LNCAP (cell line): Measurements from ENCODE around the gene PRKD3.

Experiments
- TF ChIP-seq, protein P1 (sequence below): fragments of 450-650 bp; IDR thresholded peaks from 2 replicates; pipeline ENCODE4 v1.5.1; 2017; ENCODE audit warnings: mild to moderate bottlenecking

The PRKD3 gene

DNA sequence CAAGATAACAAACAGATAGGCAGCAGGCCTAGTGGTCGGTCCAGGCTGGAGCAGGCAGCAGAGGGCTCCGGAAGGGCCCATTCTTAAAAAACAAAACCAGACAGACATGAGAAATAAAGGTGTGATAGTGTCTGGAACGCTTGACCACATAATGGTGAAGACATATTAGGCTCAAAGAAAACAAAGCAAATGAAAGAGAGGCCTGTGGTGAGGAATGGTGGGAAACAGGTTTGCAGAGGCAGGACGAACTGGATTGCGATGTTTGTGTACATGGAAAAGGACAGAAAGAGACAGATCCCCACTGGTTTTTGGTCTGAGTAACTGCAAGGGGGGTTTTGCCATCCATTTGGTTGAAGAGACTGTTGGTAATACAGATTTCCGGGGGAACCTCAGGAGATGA, 39.7 kb upstream of the PRKD3 start:
- TF ChIP-seq, protein P1, sequence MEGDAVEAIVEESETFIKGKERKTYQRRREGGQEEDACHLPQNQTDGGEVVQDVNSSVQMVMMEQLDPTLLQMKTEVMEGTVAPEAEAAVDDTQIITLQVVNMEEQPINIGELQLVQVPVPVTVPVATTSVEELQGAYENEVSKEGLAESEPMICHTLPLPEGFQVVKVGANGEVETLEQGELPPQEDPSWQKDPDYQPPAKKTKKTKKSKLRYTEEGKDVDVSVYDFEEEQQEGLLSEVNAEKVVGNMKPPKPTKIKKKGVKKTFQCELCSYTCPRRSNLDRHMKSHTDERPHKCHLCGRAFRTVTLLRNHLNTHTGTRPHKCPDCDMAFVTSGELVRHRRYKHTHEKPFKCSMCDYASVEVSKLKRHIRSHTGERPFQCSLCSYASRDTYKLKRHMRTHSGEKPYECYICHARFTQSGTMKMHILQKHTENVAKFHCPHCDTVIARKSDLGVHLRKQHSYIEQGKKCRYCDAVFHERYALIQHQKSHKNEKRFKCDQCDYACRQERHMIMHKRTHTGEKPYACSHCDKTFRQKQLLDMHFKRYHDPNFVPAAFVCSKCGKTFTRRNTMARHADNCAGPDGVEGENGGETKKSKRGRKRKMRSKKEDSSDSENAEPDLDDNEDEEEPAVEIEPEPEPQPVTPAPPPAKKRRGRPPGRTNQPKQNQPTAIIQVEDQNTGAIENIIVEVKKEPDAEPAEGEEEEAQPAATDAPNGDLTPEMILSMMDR: no peak

DNA sequence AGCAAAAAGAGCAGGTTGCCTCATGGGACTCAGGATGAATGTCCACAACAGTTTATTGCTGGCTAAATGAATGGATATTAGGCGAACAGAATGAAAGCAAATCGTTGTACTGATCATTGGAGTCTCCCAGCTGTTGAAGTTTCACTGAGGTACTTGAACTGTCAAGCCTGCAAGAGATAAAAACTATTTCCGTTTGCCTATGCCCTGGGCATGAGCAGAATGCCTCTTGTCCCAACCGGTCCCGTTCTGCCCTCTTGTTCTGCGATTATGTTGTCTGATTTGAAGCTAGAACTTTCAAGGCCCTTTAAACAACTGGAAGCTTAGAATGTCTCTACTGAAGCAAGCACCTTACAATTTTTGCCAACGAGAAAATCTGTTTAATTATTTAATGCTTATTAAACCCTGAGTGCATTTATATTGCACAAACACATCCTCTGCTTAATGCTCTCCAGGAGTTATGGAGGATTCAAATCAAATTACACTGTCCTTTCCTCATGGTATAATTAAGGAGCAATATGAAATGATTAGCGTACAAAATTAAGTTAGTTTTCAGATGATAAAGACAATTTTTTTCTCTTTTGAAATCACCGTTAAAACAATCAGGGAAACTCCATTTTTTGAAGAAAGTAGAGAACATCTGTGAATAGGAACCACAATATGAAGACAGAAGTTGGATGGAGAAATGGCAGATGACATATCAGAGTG, 37.5 kb upstream of the PRKD3 start:
- TF ChIP-seq, protein P1: no peak

DNA sequence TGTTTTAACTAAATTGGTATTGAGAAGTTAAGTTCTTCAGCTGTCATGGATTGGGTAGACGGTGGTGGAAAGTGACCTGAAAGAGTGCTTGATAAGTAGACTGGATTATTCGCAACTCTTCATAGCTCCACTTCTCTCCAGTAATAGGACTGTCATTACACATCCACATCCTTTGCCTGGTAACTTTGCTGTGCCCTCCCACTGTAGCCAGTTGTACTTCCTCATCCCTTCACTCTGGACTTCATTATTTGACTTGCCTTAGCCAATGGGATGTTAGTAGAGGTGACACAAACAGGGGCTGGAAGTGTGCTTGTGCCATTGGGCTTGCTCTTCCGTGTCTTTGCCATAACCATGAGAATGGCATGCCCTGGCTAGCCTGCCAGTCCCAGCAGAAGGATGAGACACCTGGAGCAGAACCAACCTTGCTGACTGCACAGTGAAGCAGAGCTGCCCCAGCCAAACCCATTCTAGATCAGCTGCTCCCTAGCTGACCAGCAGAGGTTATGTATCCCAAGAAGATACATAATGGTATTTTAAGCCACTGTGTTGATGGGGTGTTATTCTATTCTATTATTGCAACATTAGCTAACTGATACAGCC, 36.7 kb upstream of the PRKD3 start:
- TF ChIP-seq, protein P1: no peak

DNA sequence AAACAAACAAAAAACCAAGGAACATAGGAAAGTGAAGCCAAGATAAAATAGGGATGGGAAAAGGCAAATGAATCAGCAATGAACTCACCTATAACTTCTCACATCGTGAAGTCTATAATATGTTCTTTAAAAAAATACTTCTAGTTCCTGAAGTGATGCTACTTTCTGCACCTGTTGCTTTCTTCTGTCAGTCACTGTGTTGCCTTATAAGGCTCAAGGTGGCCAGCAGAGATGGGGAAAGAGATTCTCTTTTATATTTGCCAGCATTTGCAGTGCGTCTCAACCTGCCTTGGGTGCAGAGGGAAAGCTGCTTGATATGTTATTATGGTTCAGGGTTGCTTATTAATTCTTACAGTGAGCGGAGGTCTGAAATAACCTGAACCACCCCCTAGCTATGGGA, 33.8 kb upstream of the PRKD3 start:
- TF ChIP-seq, protein P1: no peak

DNA sequence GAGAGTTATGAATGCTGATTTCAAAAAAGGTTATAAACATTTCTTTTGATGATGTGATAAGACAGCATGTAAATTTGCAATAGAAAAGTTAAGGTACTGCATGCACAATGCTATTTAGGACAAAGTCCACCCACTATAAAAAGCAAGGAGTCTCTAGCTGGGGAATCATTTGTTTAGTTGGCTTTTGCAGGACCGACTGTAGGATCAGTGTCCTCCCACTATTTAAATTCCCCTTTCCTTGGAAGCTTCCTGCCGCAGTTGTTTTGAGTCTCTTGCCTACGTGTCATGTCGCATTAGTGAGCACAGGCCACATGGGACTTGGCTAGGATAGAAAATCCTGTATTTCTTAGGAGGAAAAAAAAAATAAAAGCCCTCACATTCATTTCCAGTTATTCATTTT, 32.9 kb upstream of the PRKD3 start:
- TF ChIP-seq, protein P1: no peak

DNA sequence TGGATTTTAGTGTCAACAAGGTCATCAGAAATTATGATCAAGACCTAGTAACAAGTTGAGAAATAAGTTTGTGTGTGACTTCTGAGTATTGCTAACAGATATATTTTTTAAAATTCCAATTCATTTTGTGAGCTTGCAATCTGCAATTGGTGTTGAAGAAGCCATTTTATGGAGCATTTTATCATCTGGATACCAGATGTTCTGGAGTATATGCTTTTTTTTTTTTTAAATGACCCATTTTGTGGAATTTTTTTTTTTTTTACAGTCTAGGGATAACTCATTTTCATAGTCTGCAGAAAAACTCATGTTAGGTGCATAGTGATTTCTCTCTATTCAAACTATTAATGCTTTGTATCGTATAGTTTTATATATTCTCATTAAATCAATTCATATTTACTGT, 32.4 kb upstream of the PRKD3 start:
- TF ChIP-seq, protein P1: no peak

DNA sequence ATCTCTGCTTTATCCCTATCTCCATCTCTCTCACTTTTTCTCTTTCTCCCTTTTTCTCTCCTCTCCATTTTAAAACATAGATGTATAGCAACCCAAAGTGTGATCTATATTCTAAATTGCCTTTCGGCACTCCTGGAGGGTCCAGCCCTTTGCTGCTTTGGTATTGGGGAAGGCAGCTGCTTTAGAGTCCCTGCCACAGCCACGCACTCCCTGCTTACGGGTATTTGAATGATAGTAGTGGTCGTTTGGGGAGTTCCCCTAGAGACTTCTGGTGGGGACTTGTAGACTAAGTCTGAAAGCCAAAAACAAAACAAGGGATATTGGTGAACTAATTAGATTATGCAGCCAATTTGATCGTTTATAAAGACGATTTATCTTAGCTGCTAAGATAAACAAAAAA, 31.7 kb upstream of the PRKD3 start:
- TF ChIP-seq, protein P1: no peak
